SK-N-SH treated with all-trans-retinoic acid at 6 μM for 48 hours (cell line): ENCODE measurements around the gene FBXL22.

ENCODE experiments used
- ATAC-seq: fragments of 200-7000 bp; cut with Tn5 transposase; 3 replicates; pipeline ENCODE4 v1.9.1; 2020; ENCODE audit warnings: mild to moderate bottlenecking, moderate library complexity
- ARNTL ChIP-seq: fragments of 450-650 bp; formaldehyde crosslinking; IDR thresholded peaks from 2 replicates; pipeline ENCODE4 v1.5.0; 2020; ENCODE audit warnings: low read depth, mild to moderate bottlenecking, moderate library complexity, borderline replicate concordance
- BACH2 ChIP-seq: fragments of 250-450 bp; sonication (Bioruptor Pico); IDR thresholded peaks from 2 replicates; pipeline ENCODE4 v1.9.0; 2021; ENCODE audit warnings: mild to moderate bottlenecking, borderline replicate concordance
- CREB5 ChIP-seq: fragments of 250-450 bp; sonication (Bioruptor Pico); IDR thresholded peaks from 2 replicates; pipeline ENCODE4 v1.5.1; 2020; ENCODE audit warnings: low read depth, mild to moderate bottlenecking, moderate library complexity
- CSDC2 ChIP-seq: fragments of 250-450 bp; sonication (Bioruptor Pico); IDR thresholded peaks from 2 replicates; pipeline ENCODE4 v1.5.0; 2020; ENCODE audit warnings: mild to moderate bottlenecking, moderate library complexity
- CSRNP3 ChIP-seq: fragments of 250-450 bp; sonication (Bioruptor Pico); IDR thresholded peaks from 2 replicates; pipeline ENCODE4 v1.5.1; 2021; ENCODE audit warnings: mild to moderate bottlenecking, moderate library complexity
- ESRRG ChIP-seq: fragments of 250-450 bp; sonication (Bioruptor Pico); IDR thresholded peaks from 2 replicates; pipeline ENCODE4 v1.6.1; 2021; ENCODE audit warnings: mild to moderate bottlenecking
- GLIS3 ChIP-seq: fragments of 250-450 bp; sonication (Bioruptor Pico); IDR thresholded peaks from 2 replicates; pipeline ENCODE4 v1.5.0; 2020; ENCODE audit warnings: mild to moderate bottlenecking, moderate library complexity
- ISL1 ChIP-seq: fragments of 250-450 bp; sonication (Bioruptor Pico); IDR thresholded peaks from 2 replicates; pipeline ENCODE4 v2.1.2; 2022; ENCODE audit warnings: mild to moderate bottlenecking, moderate library complexity
- OSR1 ChIP-seq: fragments of 250-450 bp; sonication (Bioruptor Pico); IDR thresholded peaks from 2 replicates; pipeline ENCODE4 v1.8.0; 2022; ENCODE audit warnings: moderate library complexity, mild to moderate bottlenecking, inconsistent platforms
- PATZ1 ChIP-seq: fragments of 250-450 bp; sonication (Bioruptor Pico); IDR thresholded peaks from 2 replicates; pipeline ENCODE4 v1.8.0; 2020; ENCODE audit warnings: mild to moderate bottlenecking, moderate library complexity, borderline replicate concordance
- PPARA ChIP-seq: fragments of 250-450 bp; sonication (Bioruptor Pico); IDR thresholded peaks from 2 replicates; pipeline ENCODE4 v1.5.0; 2020; ENCODE audit warnings: mild to moderate bottlenecking, borderline replicate concordance
- RARB ChIP-seq: fragments of 250-450 bp; sonication (Bioruptor Pico); IDR thresholded peaks from 2 replicates; pipeline ENCODE4 v1.8.0; 2021; ENCODE audit warnings: mild to moderate bottlenecking, moderate library complexity
- TCF4 ChIP-seq: fragments of 250-450 bp; sonication (Bioruptor Pico); IDR thresholded peaks from 2 replicates; pipeline ENCODE4 v1.8.0; 2021; ENCODE audit warnings: mild to moderate bottlenecking, moderate library complexity, borderline replicate concordance
- TOX ChIP-seq: fragments of 250-450 bp; sonication (Bioruptor Pico); IDR thresholded peaks from 2 replicates; pipeline ENCODE4 v1.8.0; 2021; ENCODE audit warnings: mild to moderate bottlenecking, moderate library complexity, borderline replicate concordance
- TSHZ2 ChIP-seq: fragments of 250-450 bp; sonication (Bioruptor Pico); IDR thresholded peaks from 2 replicates; pipeline ENCODE4 v1.5.0; 2020; ENCODE audit warnings: mild to moderate bottlenecking, moderate library complexity
- ZC3H10 ChIP-seq: fragments of 250-450 bp; sonication (Bioruptor Pico); IDR thresholded peaks from 2 replicates; pipeline ENCODE4 v1.5.1; 2021; ENCODE audit warnings: mild to moderate bottlenecking, moderate library complexity
- ZFP30 ChIP-seq: fragments of 450-650 bp; formaldehyde crosslinking; IDR thresholded peaks from 2 replicates; pipeline ENCODE4 v1.5.0; 2022; ENCODE audit warnings: mild to moderate bottlenecking, moderate library complexity
- ZNF565 ChIP-seq: fragments of 450-650 bp; formaldehyde crosslinking; conservative IDR thresholded peaks from 2 replicates; pipeline ENCODE4 v1.5.0; 2020; ENCODE audit warnings: low read depth, mild to moderate bottlenecking, moderate library complexity
- ZNF70 ChIP-seq: fragments of 450-650 bp; formaldehyde crosslinking; IDR thresholded peaks from 2 replicates; pipeline ENCODE4 v1.5.0; 2020; ENCODE audit warnings: mild to moderate bottlenecking, moderate library complexity
- ZNF8 ChIP-seq: fragments of 450-650 bp; formaldehyde crosslinking; IDR thresholded peaks from 2 replicates; pipeline ENCODE4 v1.5.0; 2020; ENCODE audit warnings: mild to moderate bottlenecking, moderate library complexity

FBXL22 gene

GRCh38 chr15:63556246-63556645 is 40.9 kb upstream of the FBXL22 start:
- TF ChIP-seq TSHZ2 (CRISPR knock-in tag) (no peak), ARNTL (no peak), ZC3H10 (no peak)
- no peak for ATAC-seq

- no peak for TF ChIP-seq ZNF70
- no peak for TF ChIP-seq ESRRG (CRISPR knock-in tag)
- no peak for TF ChIP-seq ISL1 (CRISPR knock-in tag)
- TF ChIP-seq ZNF565 (CRISPR knock-in tag), result no peak
- TF ChIP-seq BACH2, result no peak
- TF ChIP-seq TSHZ2 (CRISPR knock-in tag), result no peak
- no peak for TF ChIP-seq TOX
- no peak for TF ChIP-seq GLIS3
- TF ChIP-seq OSR1, result no peak
- TF ChIP-seq PATZ1 (CRISPR knock-in tag), result no peak
- TF ChIP-seq TCF4, result no peak
- no peak for TF ChIP-seq PPARA (CRISPR knock-in tag)
- no peak for TF ChIP-seq CSDC2 (CRISPR knock-in tag)
- TF ChIP-seq CREB5, result no peak
- TF ChIP-seq, all 23 proteins: peak for 0
- no peak for ATAC-seq
These were observed 40.5 kb upstream of the FBXL22 start for GRCh38 chr15:63556736-63557135.

GRCh38 chr15:63559753-63560152 is 37.4 kb upstream of the FBXL22 start:
- TF ChIP-seq ZNF8 (CRISPR knock-in tag) (no peak), ZFP30 (CRISPR knock-in tag) (no peak), ZNF565 (CRISPR knock-in tag) (no peak), ZNF70 (no peak)
- no peak for ATAC-seq

- TF ChIP-seq TOX (no peak), CSRNP3 (no peak), BACH2 (no peak), RARB (CRISPR knock-in tag) (no peak), GLIS3 (no peak), ZFP30 (CRISPR knock-in tag) (no peak), ZNF8 (CRISPR knock-in tag) (no peak), ZNF565 (CRISPR knock-in tag) (no peak), ARNTL (no peak), ESRRG (CRISPR knock-in tag) (no peak), TCF4 (no peak), OSR1 (no peak), PATZ1 (CRISPR knock-in tag) (no peak)
- no peak for ATAC-seq
These were observed 36.3 kb upstream of the FBXL22 start for GRCh38 chr15:63560741-63561448.
